PC-3 (cell line): Measurements from ENCODE around the gene UGT2A3.

Source experiments
- EZH2 ChIP-seq: fragments of 300-600 bp; sonication (generic); IDR thresholded peaks from one replicate; pipeline ENCODE4 v1.6.1; 2017; ENCODE audit warnings: antibody characterized with exemption, mild to moderate bottlenecking, low read length; ENCODE audit not compliant: unreplicated experiment
- EZH2phosphoT487 ChIP-seq: fragments of 300-600 bp; sonication (generic); IDR thresholded peaks from 2 replicates; pipeline ENCODE4 v1.6.1; 2018; ENCODE audit warnings: mild to moderate bottlenecking, antibody characterized with exemption, low read length, borderline replicate concordance
- TF ChIP-seq, protein P1 (sequence below): fragments of 300-600 bp; sonication (generic); conservative IDR thresholded peaks from 2 replicates; pipeline ENCODE4 v1.5.1; 2017; ENCODE audit warnings: antibody characterized with exemption, low read depth, mild to moderate bottlenecking, low read length

DNA sequence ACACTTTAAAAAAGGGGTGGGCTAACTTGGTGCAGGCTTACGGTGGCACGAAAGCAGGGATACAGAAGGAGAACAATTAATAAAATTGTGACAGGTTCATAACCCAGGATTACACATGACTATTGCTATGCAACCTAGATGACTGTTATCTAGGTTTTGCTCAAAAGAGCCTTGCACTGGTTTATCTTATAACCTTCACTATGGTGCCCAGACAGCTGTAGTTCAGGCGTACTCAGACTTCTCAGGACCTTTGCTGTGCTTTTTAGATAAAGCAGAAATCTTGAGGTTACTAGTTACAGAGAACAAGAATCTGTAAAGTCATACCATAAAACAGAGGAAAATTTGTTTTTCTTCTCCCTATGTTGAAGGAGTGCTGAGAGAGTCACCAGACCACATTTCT, 44.4 kb downstream of the UGT2A3 start:
- TF ChIP-seq EZH2phosphoT487 (no peak), EZH2 (no peak)
- TF ChIP-seq, protein P1, sequence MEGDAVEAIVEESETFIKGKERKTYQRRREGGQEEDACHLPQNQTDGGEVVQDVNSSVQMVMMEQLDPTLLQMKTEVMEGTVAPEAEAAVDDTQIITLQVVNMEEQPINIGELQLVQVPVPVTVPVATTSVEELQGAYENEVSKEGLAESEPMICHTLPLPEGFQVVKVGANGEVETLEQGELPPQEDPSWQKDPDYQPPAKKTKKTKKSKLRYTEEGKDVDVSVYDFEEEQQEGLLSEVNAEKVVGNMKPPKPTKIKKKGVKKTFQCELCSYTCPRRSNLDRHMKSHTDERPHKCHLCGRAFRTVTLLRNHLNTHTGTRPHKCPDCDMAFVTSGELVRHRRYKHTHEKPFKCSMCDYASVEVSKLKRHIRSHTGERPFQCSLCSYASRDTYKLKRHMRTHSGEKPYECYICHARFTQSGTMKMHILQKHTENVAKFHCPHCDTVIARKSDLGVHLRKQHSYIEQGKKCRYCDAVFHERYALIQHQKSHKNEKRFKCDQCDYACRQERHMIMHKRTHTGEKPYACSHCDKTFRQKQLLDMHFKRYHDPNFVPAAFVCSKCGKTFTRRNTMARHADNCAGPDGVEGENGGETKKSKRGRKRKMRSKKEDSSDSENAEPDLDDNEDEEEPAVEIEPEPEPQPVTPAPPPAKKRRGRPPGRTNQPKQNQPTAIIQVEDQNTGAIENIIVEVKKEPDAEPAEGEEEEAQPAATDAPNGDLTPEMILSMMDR, result no peak
